PC-9 (cell line): ENCODE measurements around the gene ZFAND3. TPM values are rescaled to one million over a fixed set of nuclear protein-coding genes. Genes with fewer than 3 reads are reported as not detected.

Experiments
- BruUV-seq: library from RNA; stranded (reverse); fragments of 400-500 nt; replicated peaks from 2 replicates; lab custom pipeline; 2021; lab: Mats Ljungman, UMichigan
- CTCF ChIA-PET: fragments of 300-600 bp; sonication (Branson Sonifier 250); formaldehyde crosslinking; loops from one replicate; lab custom pipeline; 2022; ENCODE audit warnings: antibody characterized with exemption; lab: Charles Lee
- POLR2A ChIA-PET: fragments of 300-600 bp; sonication (Branson Sonifier 250); formaldehyde crosslinking; loops from one replicate; lab custom pipeline; 2022; ENCODE audit warnings: antibody characterized with exemption; ENCODE audit not compliant: unreplicated experiment; lab: Charles Lee
- DNase-seq, 2 experiments: peaks; one replicate each; pipeline versions ENCODE4 v3.0.0 to v3.0.0-alpha.2; 2015 to 2022; ENCODE audit warnings: mixed read lengths in 1 of 2
- H2AFZ ChIP-seq: fragments of 200-600 bp; sonication (generic); 2 replicates; pipeline ENCODE4 v1.8.1; 2017; ENCODE audit warnings: antibody characterized with exemption
- H3F3A ChIP-seq: fragments of 200-600 bp; sonication (generic); 2 replicates; pipeline ENCODE4 v1.8.1; 2017; ENCODE audit warnings: antibody characterized with exemption, mild to moderate bottlenecking, low read depth; ENCODE audit not compliant: insufficient read depth
- H3K27ac ChIP-seq: fragments of 200-600 bp; sonication (generic); 2 replicates; pipeline ENCODE4 v1.6.1; 2016; ENCODE audit warnings: mixed run types
- H3K27me3 ChIP-seq: fragments of 200-600 bp; sonication (generic); 2 replicates; pipeline ENCODE4 v1.6.1; 2016; ENCODE audit warnings: low read depth, mixed run types; ENCODE audit not compliant: insufficient read depth
- H3K36me3 ChIP-seq: fragments of 200-600 bp; sonication (generic); 2 replicates; pipeline ENCODE4 v1.6.1; 2016; ENCODE audit warnings: low read depth, mixed run types
- H3K4me1 ChIP-seq: fragments of 200-600 bp; sonication (generic); replicated peaks from 2 replicates; pipeline ENCODE4 v1.6.1; 2016; ENCODE audit warnings: mixed run types; ENCODE audit not compliant: insufficient read depth
- H3K4me2 ChIP-seq: fragments of 200-600 bp; sonication (generic); 2 replicates; pipeline ENCODE4 v1.6.1; 2017; ENCODE audit warnings: mixed run types
- H3K4me3 ChIP-seq: fragments of 200-600 bp; sonication (generic); 2 replicates; pipeline ENCODE4 v1.6.1; 2016; ENCODE audit warnings: mixed run types
- H3K79me2 ChIP-seq: fragments of 200-600 bp; sonication (generic); 2 replicates; pipeline ENCODE4 v1.6.1; 2017; ENCODE audit warnings: low read depth, mixed run types
- H3K9me2 ChIP-seq: fragments of 200-600 bp; sonication (generic); 2 replicates; pipeline ENCODE4 v1.8.1; 2017; ENCODE audit warnings: mild to moderate bottlenecking; ENCODE audit not compliant: insufficient read depth
- H3K9me3 ChIP-seq: fragments of 200-600 bp; sonication (generic); 2 replicates; pipeline ENCODE4 v1.8.1; 2016; ENCODE audit warnings: low read depth; ENCODE audit not compliant: insufficient read depth
- H4K20me1 ChIP-seq: fragments of 200-600 bp; sonication (generic); 2 replicates; pipeline ENCODE4 v1.8.1; 2017; ENCODE audit not compliant: insufficient read depth
- CTCF ChIP-seq: fragments of 200-600 bp; sonication (generic); conservative IDR thresholded peaks from 2 replicates; pipeline ENCODE4 v1.6.1; 2017; ENCODE audit warnings: mixed run types, antibody characterized with exemption, mild to moderate bottlenecking, moderate library complexity
- EZH2 ChIP-seq: fragments of 200-600 bp; sonication (generic); IDR thresholded peaks from 2 replicates; pipeline ENCODE4 v1.8.0; 2017; ENCODE audit warnings: antibody characterized with exemption, low read depth
- intact Hi-C: fragments of 100-400 bp; cut with micrococcal nuclease; formaldehyde crosslinking; loops from one replicate; pipeline ENCODE4 v1.10.0; 2022; ENCODE audit not compliant: unreplicated experiment
- total RNA-seq: library from RNA; stranded (reverse); gene quantifications from 2 replicates; pipeline ENCODE4 v1.2.3, GENCODE V29; 2021

The ZFAND3 gene
- total RNA-seq, 1 experiment from 2014 or later, result 46.8 TPM

DNA sequence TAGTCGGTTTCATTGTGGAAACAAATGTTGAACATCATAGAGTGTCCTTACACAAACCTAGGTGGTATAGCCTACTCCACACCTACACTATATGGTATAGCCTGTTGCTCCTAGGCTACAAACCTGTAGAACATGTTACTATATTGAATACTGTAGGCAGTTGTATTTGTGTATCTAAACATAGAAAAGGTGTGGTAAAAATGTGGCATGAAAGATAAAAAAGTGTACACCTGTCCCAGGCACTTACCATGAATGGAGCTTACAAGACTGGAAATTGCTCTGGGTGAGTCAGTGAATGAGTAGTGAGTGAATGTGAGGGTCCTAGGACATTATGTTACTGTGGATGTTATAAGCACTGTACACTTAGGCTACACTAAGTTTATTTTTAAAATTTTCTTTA lies 103.0 kb downstream of the ZFAND3 start:
- H3K79me2 ChIP-seq, result peaks cover 42% of the 10 kb centered on the region
- H3K4me1 ChIP-seq, result no peaks in the 10 kb centered on the region
- H3F3A ChIP-seq, result no peaks in the 10 kb centered on the region
- no peak for DNase-seq
- H3K27me3 ChIP-seq, result no peaks in the 10 kb centered on the region
- ChIA-PET POLR2A (interaction anchor here (0.6 kb wide), 1 partner anchor 95 kb away, joined by 5 read pairs; no protein-coding TSS in a partner anchor), CTCF (no interaction called here)
- TF ChIP-seq EZH2 (no peak), CTCF (no peak)
- no peak overlapping the region for H3K4me3 ChIP-seq
- H3K27ac ChIP-seq, result no peak overlapping the region
- no peaks in the 10 kb centered on the region for H3K9me2 ChIP-seq
- peaks cover 26% of the 10 kb centered on the region for H4K20me1 ChIP-seq
- no peak overlapping the region for H2AFZ ChIP-seq
- intact Hi-C loops, result no loop called here
- H3K9me3 ChIP-seq, result no peaks in the 10 kb centered on the region
- no peaks in the 10 kb centered on the region for H3K36me3 ChIP-seq
- no peak overlapping the region for H3K4me2 ChIP-seq
- no TSS peak for BruUV-seq

DNA sequence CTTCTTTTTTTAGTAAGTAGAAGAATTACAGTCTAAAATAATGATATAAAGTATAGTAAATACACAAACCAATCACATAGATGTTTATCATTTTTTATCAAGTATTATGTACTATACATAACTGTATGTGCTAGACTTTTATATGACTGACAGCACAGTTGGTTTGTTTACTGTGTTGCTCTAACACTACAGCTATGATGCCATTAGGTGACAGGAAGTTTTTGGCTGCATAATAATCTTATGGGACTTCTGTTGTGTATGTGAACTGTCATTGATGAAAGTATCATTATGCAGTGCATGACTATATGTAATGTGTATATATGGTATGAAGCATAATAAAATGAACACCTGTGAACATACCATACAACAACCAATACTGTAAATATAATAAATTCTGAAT lies 104.0 kb downstream of the ZFAND3 start:
- Histone ChIP-seq H3K4me1 (no peaks in the 10 kb centered on the region), H3K4me2 (no peak overlapping the region), H3F3A (no peaks in the 10 kb centered on the region), H3K36me3 (no peaks in the 10 kb centered on the region), H2AFZ (no peak overlapping the region), H3K79me2 (peaks cover 40% of the 10 kb centered on the region), H3K27ac (no peak overlapping the region), H4K20me1 (peaks cover 17% of the 10 kb centered on the region), H3K9me2 (no peaks in the 10 kb centered on the region), H3K4me3 (no peak overlapping the region), H3K27me3 (no peaks in the 10 kb centered on the region), H3K9me3 (no peaks in the 10 kb centered on the region)
- ChIA-PET CTCF (no interaction called here), POLR2A (no interaction called here)
- TF ChIP-seq EZH2, result no peak
- no peak for TF ChIP-seq CTCF
- no peak for DNase-seq
- BruUV-seq, result no TSS peak
- intact Hi-C loops, result no loop called here

GRCh38 chr6:37926661-37927060 lies 107.1 kb downstream of the ZFAND3 start:
- Histone ChIP-seq H3K9me2 (no peaks in the 10 kb centered on the region), H3K79me2 (peaks cover 33% of the 10 kb centered on the region), H3K4me2 (no peak overlapping the region), H3K4me3 (no peak overlapping the region), H3F3A (peaks cover 6% of the 10 kb centered on the region; the same call in 1 of the 2 replicates), H3K27me3 (no peaks in the 10 kb centered on the region), H2AFZ (no peak overlapping the region), H3K27ac (no peak overlapping the region), H3K4me1 (no peaks in the 10 kb centered on the region), H3K36me3 (0 out of 2 replicates have a peak, but pooled peaks cover 5% of the 10 kb centered on the region), H4K20me1 (peaks cover 16% of the 10 kb centered on the region), H3K9me3 (no peaks in the 10 kb centered on the region)
- intact Hi-C loops, result no loop called here
- DNase-seq, result no peak
- POLR2A ChIA-PET, result no interaction called here
- no TSS peak for BruUV-seq
- TF ChIP-seq CTCF, result no peak
- TF ChIP-seq EZH2, result no peak
- CTCF ChIA-PET, result no interaction called here
